ENCODE measurements around the gene DGKG. TPM values are rescaled to one million over a fixed set of nuclear protein-coding genes. Genes with fewer than 3 reads are reported as not detected.

Gene DGKG
- total and polyA plus RNA-seq, 4 donors = 2.1 to 13.7 (median 8.0) TPM

DNA sequence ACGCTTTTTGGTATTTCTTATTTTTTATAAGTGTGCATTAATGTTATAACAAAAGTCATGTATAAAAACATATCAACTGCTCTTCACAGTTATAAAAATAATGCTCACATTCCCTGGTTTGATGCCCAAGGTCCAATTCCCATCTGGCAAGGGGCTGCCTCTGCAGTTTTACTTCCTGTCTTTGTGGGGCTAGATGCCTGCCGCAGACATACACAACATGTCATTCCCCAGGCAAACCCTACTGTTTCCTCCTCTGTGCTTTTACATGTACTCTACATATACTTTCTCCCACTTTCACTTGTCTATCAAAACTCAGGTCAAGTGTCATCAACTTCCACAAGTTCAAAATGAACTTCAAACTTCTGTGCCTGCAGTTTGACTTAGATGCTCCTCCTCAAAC lies 192.7 kb downstream of the DGKG start:
- TF ChIP-seq, protein P1, sequence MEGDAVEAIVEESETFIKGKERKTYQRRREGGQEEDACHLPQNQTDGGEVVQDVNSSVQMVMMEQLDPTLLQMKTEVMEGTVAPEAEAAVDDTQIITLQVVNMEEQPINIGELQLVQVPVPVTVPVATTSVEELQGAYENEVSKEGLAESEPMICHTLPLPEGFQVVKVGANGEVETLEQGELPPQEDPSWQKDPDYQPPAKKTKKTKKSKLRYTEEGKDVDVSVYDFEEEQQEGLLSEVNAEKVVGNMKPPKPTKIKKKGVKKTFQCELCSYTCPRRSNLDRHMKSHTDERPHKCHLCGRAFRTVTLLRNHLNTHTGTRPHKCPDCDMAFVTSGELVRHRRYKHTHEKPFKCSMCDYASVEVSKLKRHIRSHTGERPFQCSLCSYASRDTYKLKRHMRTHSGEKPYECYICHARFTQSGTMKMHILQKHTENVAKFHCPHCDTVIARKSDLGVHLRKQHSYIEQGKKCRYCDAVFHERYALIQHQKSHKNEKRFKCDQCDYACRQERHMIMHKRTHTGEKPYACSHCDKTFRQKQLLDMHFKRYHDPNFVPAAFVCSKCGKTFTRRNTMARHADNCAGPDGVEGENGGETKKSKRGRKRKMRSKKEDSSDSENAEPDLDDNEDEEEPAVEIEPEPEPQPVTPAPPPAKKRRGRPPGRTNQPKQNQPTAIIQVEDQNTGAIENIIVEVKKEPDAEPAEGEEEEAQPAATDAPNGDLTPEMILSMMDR (IDR thresholded peaks at IDR 0.05; ENCODE audit: control extremely low read depth, extremely low read depth) = no peak
- no peaks in the 10 kb centered on the region for H3K27me3 ChIP-seq (ENCODE audit: control insufficient read depth in 3 of 3, insufficient read depth in 3 of 3, low read length in 2 of 3)
- DNase-seq (peak; percentile 30 to 52 (median 44)), ATAC-seq (ENCODE audit: insufficient read depth, low FRiP score) (no peak)
- no peak overlapping the region for H3K27ac ChIP-seq (ENCODE audit: low read depth in 1 of 2, low read length in 1 of 2)
- no peaks in the 10 kb centered on the region for H3K36me3 ChIP-seq (ENCODE audit: control insufficient read depth in 4 of 4, insufficient read depth in 4 of 4, low read length in 4 of 4)
- H3K9me3 ChIP-seq (ENCODE audit: control insufficient read depth in 4 of 4, insufficient read depth in 3 of 4, low read length in 3 of 4) = peaks cover 0 to 2% (median 0%) of the 10 kb centered on the region in 4 donors
- no peak overlapping the region for H3K4me3 ChIP-seq
- H3K4me1 ChIP-seq (ENCODE audit: control insufficient read depth in 5 of 5, insufficient read depth in 5 of 5, low read length in 5 of 5) = peaks cover 0 to 7% (median 3%) of the 10 kb centered on the region in 5 donors
- 71 to 85% methylated on average over 2 of the region's 2 CpGs for WGBS, 2 donors
- H3K9ac ChIP-seq (ENCODE audit: insufficient read depth in 1 of 2, low read length in 2 of 2) = no peak overlapping the region

- Histone ChIP-seq H3K36me3 (ENCODE audit: control insufficient read depth in 4 of 4, insufficient read depth in 4 of 4, low read length in 4 of 4) (no peaks in the 10 kb centered on the region), H3K9ac (ENCODE audit: insufficient read depth in 1 of 2, low read length in 2 of 2) (no peak overlapping the region), H3K9me3 (ENCODE audit: control insufficient read depth in 4 of 4, insufficient read depth in 3 of 4, low read length in 3 of 4) (peaks cover 0 to 2% (median 0%) of the 10 kb centered on the region in 4 donors), H3K27ac (ENCODE audit: low read depth in 1 of 2, low read length in 1 of 2) (no peak overlapping the region), H3K27me3 (ENCODE audit: control insufficient read depth in 3 of 3, insufficient read depth in 3 of 3, low read length in 2 of 3) (no peaks in the 10 kb centered on the region), H3K4me3 (no peak overlapping the region), H3K4me1 (ENCODE audit: control insufficient read depth in 5 of 5, insufficient read depth in 5 of 5, low read length in 5 of 5) (peaks cover 0 to 7% (median 3%) of the 10 kb centered on the region in 5 donors)
- TF ChIP-seq, protein P1 (IDR thresholded peaks at IDR 0.05; ENCODE audit: control extremely low read depth, extremely low read depth) = no peak
- no peak for DNase-seq
- no peak for ATAC-seq (ENCODE audit: insufficient read depth, low FRiP score)
These were observed 193.1 kb downstream of the DGKG start for GRCh38 chr3:186168976-186169375.

DNA sequence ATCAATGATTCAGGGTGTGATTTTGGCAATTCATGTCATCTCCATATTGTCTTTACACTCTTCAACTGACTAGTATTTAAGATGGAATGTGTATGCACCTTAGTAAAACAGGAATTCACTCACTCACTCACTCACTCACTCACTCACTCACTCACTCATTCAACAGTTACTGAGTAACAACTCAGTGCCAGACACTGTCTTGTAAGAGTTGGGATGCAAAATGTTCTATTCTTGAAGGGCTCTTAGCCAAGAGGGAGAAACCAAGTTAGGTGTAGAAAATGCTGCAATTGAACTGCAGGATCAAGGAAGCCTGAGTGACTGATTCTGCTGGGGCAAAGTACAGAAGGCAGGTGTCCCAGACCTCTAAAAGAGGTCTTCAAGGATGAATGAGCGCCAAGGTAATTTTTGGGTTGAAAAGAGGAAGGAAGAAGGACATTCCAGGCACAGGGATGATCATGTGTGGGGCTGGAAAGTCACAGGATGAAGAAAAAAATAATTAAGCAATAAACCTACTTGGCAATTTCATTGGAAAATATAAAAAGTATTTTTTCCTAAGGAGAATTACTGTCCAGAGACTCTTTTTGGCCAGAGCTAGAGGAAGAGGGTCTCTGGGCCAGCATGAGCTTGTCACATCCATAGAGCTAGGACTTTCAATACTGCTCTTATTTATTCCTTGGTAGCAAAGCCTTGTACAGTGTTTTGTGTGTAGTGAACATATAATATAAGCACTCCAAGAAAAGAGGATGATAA lies 194.2 kb downstream of the DGKG start:
- H3K9ac ChIP-seq (ENCODE audit: insufficient read depth in 1 of 2, low read length in 2 of 2) = no peak overlapping the region
- 90 to 100% methylated on average over 1 of the region's 1 CpG for WGBS, 2 donors
- H3K9me3 ChIP-seq (ENCODE audit: control insufficient read depth in 4 of 4, insufficient read depth in 3 of 4, low read length in 3 of 4) = peaks cover 0 to 2% (median 0%) of the 10 kb centered on the region in 4 donors
- H3K36me3 ChIP-seq (ENCODE audit: control insufficient read depth in 4 of 4, insufficient read depth in 4 of 4, low read length in 4 of 4) = no peaks in the 10 kb centered on the region
- H3K27me3 ChIP-seq (ENCODE audit: control insufficient read depth in 3 of 3, insufficient read depth in 3 of 3, low read length in 2 of 3) = no peaks in the 10 kb centered on the region
- TF ChIP-seq, protein P1 (IDR thresholded peaks at IDR 0.05; ENCODE audit: control extremely low read depth, extremely low read depth) = no peak
- DNase-seq (no peak), ATAC-seq (ENCODE audit: insufficient read depth, low FRiP score) (no peak)
- no peak overlapping the region for H3K27ac ChIP-seq (ENCODE audit: low read depth in 1 of 2, low read length in 1 of 2)
- peaks cover 0 to 7% (median 3%) of the 10 kb centered on the region in 5 donors for H3K4me1 ChIP-seq (ENCODE audit: control insufficient read depth in 5 of 5, insufficient read depth in 5 of 5, low read length in 5 of 5)
- no peak overlapping the region for H3K4me3 ChIP-seq
